Measurements from ENCODE around the gene DCTD.

- TF ChIP-seq POLR2AphosphoS5 (IDR thresholded peaks at IDR 0.05; ENCODE audit: borderline replicate concordance, low read depth, low read length), result no peak
- TF ChIP-seq EZH2 (IDR thresholded peaks at IDR 0.05), result no peak
- TF ChIP-seq FOXP2 (optimal IDR thresholded peaks at IDR 0.05; ENCODE audit: control extremely low read depth, extremely low read length, insufficient read depth), result no peak
These were observed 69.4 kb downstream of the DCTD start for GRCh38 chr4:182847576-182848450.

Measured in SK-N-MC (cell line).